MM.1S (cell line): ENCODE measurements around the gene FNDC5.

Experiments used
- CTCF ChIP-seq: fragments of 300-600 bp; sonication (generic); IDR thresholded peaks from 2 replicates; pipeline ENCODE4 v1.5.1; 2016; ENCODE audit warnings: antibody characterized with exemption, low read length, mixed read lengths
- EZH2 ChIP-seq: fragments of 300-600 bp; sonication (generic); optimal IDR thresholded peaks from 2 replicates; pipeline ENCODE3; 2017; ENCODE audit warnings: low read depth, mild to moderate bottlenecking, antibody characterized with exemption, low read length, mixed read lengths

- no peak for TF ChIP-seq CTCF
- TF ChIP-seq EZH2, result no peak
Measured at GRCh38 chr1:32893198-32894018, 22.7 kb upstream of the FNDC5 start.
